A549 (cell line): ENCODE data around the gene CMIP. TPM values are rescaled to one million over a fixed set of nuclear protein-coding genes. Genes with fewer than 3 reads are reported as not detected.

Experiments used
- ATAC-seq, 2 experiments: fragments of 200-7000 bp in 1 of 2; fragments of >200 bp in 1 of 2; cut with Nextera tagmentation in 1 of 2; cut with Tn5 transposase in 1 of 2; 3 replicates each; pipeline versions ENCODE4 v1.8.0 to v1.9.1; 2018 to 2020; ENCODE audit warnings: mild to moderate bottlenecking in 1 of 2, moderate library complexity in 1 of 2
- CTCF ChIA-PET: fragments of 300-600 bp; sonication (Branson Sonifier 250); formaldehyde crosslinking; extraction: SDS; loops from one replicate; lab custom pipeline; 2021; ENCODE audit warnings: antibody characterized with exemption, inconsistent platforms; lab: Yijun Ruan, JAX
- POLR2A ChIA-PET: fragments of 350-600 bp; formaldehyde crosslinking; extraction: SDS; loops from one replicate; lab custom pipeline; 2021; ENCODE audit warnings: antibody characterized with exemption, inconsistent platforms; lab: Yijun Ruan, JAX
- DNase-seq, 2 experiments: peaks; one replicate each; pipeline versions ENCODE4 v3.0.0 to v3.0.0-alpha.2; 2011 to 2016; ENCODE audit warnings: low read depth in 1 of 2, low spot score in 1 of 2
- FAIRE-seq: peaks from 2 replicates; lab custom pipeline; 2011; peaks lifted over from hg19 to GRCh38; lab: Jason Lieb, UNC
- H3K27ac ChIP-seq, 2 experiments: fragments of >200 bp; sonication (Bioruptor Twin); formaldehyde crosslinking; 3 replicates each; pipeline ENCODE4 v1.5.1; 2016 to 2017
- H3K4me1 ChIP-seq: fragments of >200 bp; sonication (Bioruptor Twin); formaldehyde crosslinking; 3 replicates; pipeline ENCODE4 v1.6.1; 2016
- H3K4me2 ChIP-seq: fragments of >200 bp; sonication (Bioruptor Twin); formaldehyde crosslinking; 3 replicates; pipeline ENCODE4 v1.6.1; 2016
- H3K4me3 ChIP-seq: fragments of >200 bp; sonication (Bioruptor Twin); formaldehyde crosslinking; 3 replicates; pipeline ENCODE4 v1.5.1; 2016
- H3K9me3 ChIP-seq: fragments of >200 bp; sonication (Bioruptor Twin); formaldehyde crosslinking; 3 replicates; pipeline ENCODE4 v1.6.1; 2016
- CHD2 ChIP-seq: fragments of 150-350 bp; IDR thresholded peaks from 2 replicates; pipeline ENCODE4 v1.6.1; 2014; ENCODE audit warnings: low read length; ENCODE audit not compliant: partially characterized antibody
- EP300 ChIP-seq, 2 experiments: fragments of >200 bp; sonication (Bioruptor Twin); formaldehyde crosslinking; IDR thresholded peaks; 2 replicates in 1 of 2; 3 replicates in 1 of 2; pipeline ENCODE4 v1.6.1; 2016 to 2017
- FOSB ChIP-seq: fragments of 250-450 bp; sonication (Bioruptor Pico); IDR thresholded peaks from 2 replicates; pipeline ENCODE4 v1.5.0; 2020; ENCODE audit warnings: mild to moderate bottlenecking, moderate library complexity
- FOSL2 ChIP-seq, 2 experiments: fragments of 450-650 bp in 1 of 2; fragments of >200 bp in 1 of 2; sonication (Bioruptor Twin) in 1 of 2; formaldehyde crosslinking; IDR thresholded peaks; 2 replicates each; pipeline versions ENCODE4 v1.5.0 to v1.6.1; 2016 to 2020; ENCODE audit warnings: mild to moderate bottlenecking in 1 of 2, moderate library complexity in 1 of 2
- JUN ChIP-seq, 2 experiments: fragments of >200 bp; sonication (Bioruptor Twin); formaldehyde crosslinking; IDR thresholded peaks; 2 replicates in 1 of 2; 3 replicates in 1 of 2; pipeline ENCODE4 v1.6.1; 2016 to 2017
- KDM1A ChIP-seq: fragments of 200-600 bp; sonication (generic); IDR thresholded peaks from 2 replicates; pipeline ENCODE4 v1.6.1; 2016; ENCODE audit warnings: low read depth, mild to moderate bottlenecking
- MYC ChIP-seq: IDR thresholded peaks from 2 replicates; pipeline ENCODE4 v1.6.1; 2012; ENCODE audit warnings: mild to moderate bottlenecking, inconsistent platforms, low read length, improper control_type of control experiment, borderline replicate concordance
- NR3C1 ChIP-seq: fragments of >200 bp; sonication (Bioruptor Twin); formaldehyde crosslinking; IDR thresholded peaks from 3 replicates; pipeline ENCODE4 v1.6.1; 2017
- PHF8 ChIP-seq: fragments of 200-600 bp; sonication (generic); IDR thresholded peaks from 2 replicates; pipeline ENCODE4 v1.6.1; 2016; ENCODE audit warnings: low read depth, mild to moderate bottlenecking, antibody characterized with exemption, moderate library complexity, borderline replicate concordance
- RNF2 ChIP-seq: fragments of 200-600 bp; sonication (generic); IDR thresholded peaks from 2 replicates; pipeline ENCODE4 v1.6.1; 2016; ENCODE audit warnings: low read depth, mild to moderate bottlenecking, antibody characterized with exemption, moderate library complexity, borderline replicate concordance
- WGBS: methylation state at CpG from one replicate; pipeline ENCODE4 v1.1.6; 2017; ENCODE audit errors: missing lambda C conversion rate; 5-methylcytosine and 5-hydroxymethylcytosine counted together
- polyA plus RNA-seq, 4 experiments: library from polyadenylated mRNA; depleted of rRNA in 3 of 4; stranded (reverse); fragments of >200 nt; fragmentation: RNase III in 1 of 4; extraction: RNeasy Plus Mini Kit Qiagen cat#74134 plus additional on column Dnase treatment in 1 of 4; gene quantifications; 2 replicates in 3 of 4; 3 replicates in 1 of 4; pipeline ENCODE4 v1.2.3, GENCODE V29; 2011 to 2017
- TF ChIP-seq, protein P1 (sequence below): fragments of >200 bp; sonication (Bioruptor Twin); formaldehyde crosslinking; IDR thresholded peaks from 3 replicates; pipeline ENCODE4 v1.5.1; 2016
- TF ChIP-seq, protein P2 (sequence below): IDR thresholded peaks from 2 replicates; pipeline ENCODE4 v1.6.1; 2012
- TF ChIP-seq, protein P3 (sequence below): fragments of >200 bp; sonication (Bioruptor Twin); formaldehyde crosslinking; IDR thresholded peaks from 2 replicates; pipeline ENCODE4 v1.6.1; 2016
- TF ChIP-seq, protein P4 (sequence below): fragments of 450-650 bp; IDR thresholded peaks from 2 replicates; pipeline ENCODE4 v1.6.1; 2014; ENCODE audit warnings: antibody characterized with exemption

The CMIP gene
- polyA plus RNA-seq, 2 of the 4 experiments (the other 2 are of a cell fraction), result 21.6 to 125 TPM

DNA sequence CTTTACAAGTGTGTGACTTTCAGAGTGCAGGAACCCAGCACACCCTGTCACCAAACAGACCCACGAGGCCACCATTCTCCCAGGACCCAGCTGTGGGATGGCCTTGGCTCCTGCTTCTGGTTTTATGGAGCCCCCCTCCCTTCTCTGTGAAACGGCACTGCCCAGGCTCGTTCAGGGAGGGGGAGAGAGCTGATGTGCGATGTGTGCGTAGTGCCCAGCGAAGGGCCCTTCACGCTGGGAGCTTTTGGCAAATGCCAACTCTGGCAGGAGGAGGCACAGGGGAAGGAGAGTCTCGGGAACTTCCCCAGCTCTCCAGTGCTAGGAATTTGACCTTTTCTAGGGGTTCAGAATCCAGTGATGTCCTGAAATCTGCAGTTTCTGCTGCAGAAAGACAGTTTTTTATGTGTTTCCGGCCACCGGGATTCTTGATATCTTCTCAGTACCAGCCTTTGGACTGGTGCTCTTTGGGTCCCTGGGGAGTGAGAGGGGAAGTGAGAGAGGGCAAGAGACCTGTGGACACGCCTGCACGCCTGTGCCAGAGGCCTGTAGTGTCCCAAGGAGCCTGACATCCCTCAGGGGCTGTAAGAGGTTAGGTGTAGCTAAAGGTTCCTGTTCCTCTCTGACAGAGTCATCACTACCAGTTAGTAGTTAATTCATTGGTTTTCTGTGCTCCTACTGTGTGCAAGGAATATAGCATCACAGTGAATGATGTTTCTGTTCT is 45.1 kb downstream of the CMIP start:
- CTCF ChIA-PET, result interaction anchor here (0.8 to 1.6 kb wide), 3 partner anchors 12 to 46 kb away, joined by 3 to 4 read pairs (median 4); no protein-coding TSS in a partner anchor

DNA sequence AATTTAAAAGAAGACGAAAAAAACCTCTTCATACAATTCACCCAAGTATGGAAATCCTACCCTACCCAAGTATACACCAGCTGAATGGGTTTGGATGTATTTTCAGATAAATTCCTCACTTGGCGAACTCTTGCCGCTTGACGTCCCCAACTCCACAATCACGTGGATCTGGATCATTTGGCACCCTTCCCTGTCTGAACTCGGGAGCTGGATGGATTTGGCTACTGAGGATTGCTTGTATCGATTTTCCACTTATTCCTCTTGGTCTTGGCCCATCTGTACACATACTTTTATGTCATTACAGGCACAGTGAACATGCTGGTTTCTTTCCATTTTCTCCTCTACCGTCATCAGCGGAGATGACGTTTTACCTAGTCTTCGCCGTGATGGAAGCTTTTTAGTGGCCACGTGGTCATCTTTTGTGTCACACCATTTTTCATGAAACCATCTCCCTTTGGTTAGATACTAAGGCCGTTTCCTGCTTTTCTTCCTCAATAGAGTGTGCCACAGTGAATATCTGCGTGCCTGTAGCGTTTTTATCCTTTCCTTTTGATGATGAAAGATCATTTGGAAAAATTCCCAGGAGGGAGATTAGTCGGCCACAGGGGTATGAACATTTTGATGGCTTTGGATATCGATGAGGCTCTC is 47.1 kb downstream of the CMIP start:
- H3K27ac ChIP-seq, result peak overlapping the region in 1 of 2 experiments; percentile 77; a peak in 3 of 6 replicates
- POLR2A ChIA-PET, result no interaction called here

More for the DNA sequence above, 45.1 kb downstream of the CMIP start:
- Histone ChIP-seq H3K4me2 (peak overlapping the region; percentile 23; the same call in 1 of the 3 replicates), H3K4me1 (peaks cover 100% of the 10 kb centered on the region), H3K9me3 (no peaks in the 10 kb centered on the region), H3K4me3 (no peak overlapping the region)
- FAIRE-seq, result no peak
- no peak for ATAC-seq
- POLR2A ChIA-PET, result no interaction called here
- no peak for DNase-seq
- WGBS, result 84% methylated on average over 11 of the region's 12 CpGs
- TF ChIP-seq FOSL2 (IDR thresholded peaks at IDR 0.05), result no peak
- TF ChIP-seq FOSL2 (CRISPR knock-in tag; IDR thresholded peaks at IDR 0.05), result no peak
- TF ChIP-seq EP300 (IDR thresholded peaks at IDR 0.05), result no peak
- TF ChIP-seq MYC, result no peak
- TF ChIP-seq, protein P1, sequence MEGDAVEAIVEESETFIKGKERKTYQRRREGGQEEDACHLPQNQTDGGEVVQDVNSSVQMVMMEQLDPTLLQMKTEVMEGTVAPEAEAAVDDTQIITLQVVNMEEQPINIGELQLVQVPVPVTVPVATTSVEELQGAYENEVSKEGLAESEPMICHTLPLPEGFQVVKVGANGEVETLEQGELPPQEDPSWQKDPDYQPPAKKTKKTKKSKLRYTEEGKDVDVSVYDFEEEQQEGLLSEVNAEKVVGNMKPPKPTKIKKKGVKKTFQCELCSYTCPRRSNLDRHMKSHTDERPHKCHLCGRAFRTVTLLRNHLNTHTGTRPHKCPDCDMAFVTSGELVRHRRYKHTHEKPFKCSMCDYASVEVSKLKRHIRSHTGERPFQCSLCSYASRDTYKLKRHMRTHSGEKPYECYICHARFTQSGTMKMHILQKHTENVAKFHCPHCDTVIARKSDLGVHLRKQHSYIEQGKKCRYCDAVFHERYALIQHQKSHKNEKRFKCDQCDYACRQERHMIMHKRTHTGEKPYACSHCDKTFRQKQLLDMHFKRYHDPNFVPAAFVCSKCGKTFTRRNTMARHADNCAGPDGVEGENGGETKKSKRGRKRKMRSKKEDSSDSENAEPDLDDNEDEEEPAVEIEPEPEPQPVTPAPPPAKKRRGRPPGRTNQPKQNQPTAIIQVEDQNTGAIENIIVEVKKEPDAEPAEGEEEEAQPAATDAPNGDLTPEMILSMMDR, result no peak
- TF ChIP-seq JUN (IDR thresholded peaks at IDR 0.05), result no peak
- no peak for TF ChIP-seq PHF8
- TF ChIP-seq RNF2, result no peak
- TF ChIP-seq, all 56 proteins: peak for 0
- H3K27ac ChIP-seq, result peak overlapping the region in 1 of 2 experiments; percentile 77; a peak in 3 of 6 replicates

DNA sequence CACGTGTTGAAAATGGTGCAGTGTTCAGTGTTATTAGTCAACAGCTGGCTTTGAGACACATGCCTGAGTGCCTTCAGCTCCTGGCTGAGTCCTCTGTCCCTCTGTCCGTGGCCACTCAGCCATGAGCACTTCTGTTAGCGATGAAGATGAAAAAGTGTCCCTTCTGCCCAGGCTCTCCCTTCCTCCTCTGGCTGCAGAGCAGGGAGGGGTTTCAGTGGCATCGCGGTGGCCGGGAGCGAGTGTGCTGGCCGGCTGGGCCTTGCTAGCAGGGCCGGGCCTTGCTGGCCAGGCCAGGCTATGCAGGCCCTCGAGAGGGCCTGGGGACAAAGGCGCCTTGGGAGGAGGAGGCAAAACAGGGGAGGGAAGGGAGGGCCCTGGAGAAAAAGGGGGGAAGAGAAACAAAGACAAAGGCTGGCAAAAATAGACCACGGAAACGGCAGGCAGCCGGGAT is 47.7 kb downstream of the CMIP start:
- CTCF ChIA-PET, result interaction anchor here (1.6 to 2.1 kb wide), 3 partner anchors 16 to 88 kb away, joined by 4 to 7 read pairs (median 7); no protein-coding TSS in a partner anchor
- 86% methylated on average over 12 of the region's 14 CpGs for WGBS
- TF ChIP-seq CHD2 (no peak), KDM1A (no peak), JUN (IDR thresholded peaks at IDR 0.05) (no peak), NR3C1 (no peak), PHF8 (no peak)
- TF ChIP-seq, protein P2, sequence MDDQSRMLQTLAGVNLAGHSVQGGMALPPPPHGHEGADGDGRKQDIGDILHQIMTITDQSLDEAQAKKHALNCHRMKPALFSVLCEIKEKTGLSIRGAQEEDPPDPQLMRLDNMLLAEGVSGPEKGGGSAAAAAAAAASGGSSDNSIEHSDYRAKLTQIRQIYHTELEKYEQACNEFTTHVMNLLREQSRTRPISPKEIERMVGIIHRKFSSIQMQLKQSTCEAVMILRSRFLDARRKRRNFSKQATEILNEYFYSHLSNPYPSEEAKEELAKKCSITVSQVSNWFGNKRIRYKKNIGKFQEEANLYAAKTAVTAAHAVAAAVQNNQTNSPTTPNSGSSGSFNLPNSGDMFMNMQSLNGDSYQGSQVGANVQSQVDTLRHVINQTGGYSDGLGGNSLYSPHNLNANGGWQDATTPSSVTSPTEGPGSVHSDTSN, result no peak
- TF ChIP-seq, protein P3, sequence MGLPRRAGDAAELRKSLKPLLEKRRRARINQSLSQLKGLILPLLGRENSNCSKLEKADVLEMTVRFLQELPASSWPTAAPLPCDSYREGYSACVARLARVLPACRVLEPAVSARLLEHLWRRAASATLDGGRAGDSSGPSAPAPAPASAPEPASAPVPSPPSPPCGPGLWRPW, result no peak
- TF ChIP-seq, protein P4, sequence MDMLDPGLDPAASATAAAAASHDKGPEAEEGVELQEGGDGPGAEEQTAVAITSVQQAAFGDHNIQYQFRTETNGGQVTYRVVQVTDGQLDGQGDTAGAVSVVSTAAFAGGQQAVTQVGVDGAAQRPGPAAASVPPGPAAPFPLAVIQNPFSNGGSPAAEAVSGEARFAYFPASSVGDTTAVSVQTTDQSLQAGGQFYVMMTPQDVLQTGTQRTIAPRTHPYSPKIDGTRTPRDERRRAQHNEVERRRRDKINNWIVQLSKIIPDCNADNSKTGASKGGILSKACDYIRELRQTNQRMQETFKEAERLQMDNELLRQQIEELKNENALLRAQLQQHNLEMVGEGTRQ, result no peak
- POLR2A ChIA-PET, result no interaction called here
- no peak for DNase-seq
- no peak for ATAC-seq
- FAIRE-seq, result no peak
- H3K27ac ChIP-seq, result peak overlapping the region in 1 of 2 experiments; percentile 77; a peak in 3 of 6 replicates
- no peak overlapping the region for H3K4me3 ChIP-seq
- peaks cover 100% of the 10 kb centered on the region for H3K4me1 ChIP-seq
- H3K4me2 ChIP-seq, result peak overlapping the region; percentile 41
- no peaks in the 10 kb centered on the region for H3K9me3 ChIP-seq

More for the DNA sequence above, 47.1 kb downstream of the CMIP start:
- Histone ChIP-seq H3K4me2 (peak overlapping the region; percentile 41; the same call in 2 of the 3 replicates), H3K4me3 (no peak overlapping the region), H3K4me1 (peaks cover 100% of the 10 kb centered on the region), H3K9me3 (no peaks in the 10 kb centered on the region)
- FAIRE-seq, result no peak
- CTCF ChIA-PET, result interaction anchor here (1.6 to 1.9 kb wide), 2 partner anchors 41 to 48 kb away, joined by 4 to 7 read pairs; no protein-coding TSS in a partner anchor
- 81% methylated on average over 18 of the region's 18 CpGs for WGBS
- no peak for DNase-seq
- TF ChIP-seq EP300 (IDR thresholded peaks at IDR 0.05) (no peak), FOSB (no peak), JUN (IDR thresholded peaks at IDR 0.05) (0 out of 5 replicates have a peak, but pooled peaks of 1 of the 2 experiments have one; percentile 11)
- TF ChIP-seq, protein P1, result no peak
- TF ChIP-seq, protein P2, result no peak
- no peak for ATAC-seq
